ENCODE data around the gene WDR18.

The WDR18 gene

GRCh38 chr19:1012334-1012733 is 28.2 kb downstream of the WDR18 start:
- no peak for DNase-seq (ENCODE audit: extremely low read depth, low read depth)
- no peak for TF ChIP-seq CTCF (IDR thresholded peaks at IDR 0.05; ENCODE audit: low read depth, low read length)

GRCh38 chr19:1013218-1013617 is 29.1 kb downstream of the WDR18 start:
- TF ChIP-seq CTCF (IDR thresholded peaks at IDR 0.05; ENCODE audit: low read depth, low read length): no peak
- DNase-seq (ENCODE audit: extremely low read depth, low read depth): no peak

GRCh38 chr19:1014161-1015060 is 30.3 kb downstream of the WDR18 start:
- DNase-seq (ENCODE audit: extremely low read depth, low read depth): no peak
- TF ChIP-seq CTCF (IDR thresholded peaks at IDR 0.05; ENCODE audit: low read depth, low read length): no peak

GRCh38 chr19:1015061-1015781 is 31.1 kb downstream of the WDR18 start:
- no peak for TF ChIP-seq CTCF (IDR thresholded peaks at IDR 0.05; ENCODE audit: low read depth, low read length)

GRCh38 chr19:1015782-1016646 is 31.9 kb downstream of the WDR18 start:
- TF ChIP-seq CTCF (IDR thresholded peaks at IDR 0.05; ENCODE audit: low read depth, low read length): no peak
- no peak for DNase-seq (ENCODE audit: extremely low read depth, low read depth)

More at GRCh38 chr19:1015061-1015781, 31.1 kb downstream of the WDR18 start:
- no peak for DNase-seq (ENCODE audit: extremely low read depth, low read depth)

- DNase-seq (ENCODE audit: extremely low read depth, low read depth): no peak
- no peak for TF ChIP-seq CTCF (IDR thresholded peaks at IDR 0.05; ENCODE audit: low read depth, low read length)
These were observed 32.5 kb downstream of the WDR18 start for GRCh38 chr19:1016647-1017114.

Data from AG09319 (cell line).